ENCODE data around the gene VEGFA.

- TF ChIP-seq FOXP2 (optimal IDR thresholded peaks at IDR 0.05; ENCODE audit: borderline replicate concordance, extremely low read depth, extremely low read length, insufficient read depth) (no peak), REST (IDR thresholded peaks at IDR 0.05; ENCODE audit: insufficient read depth in 1 of 2, low read depth in 2 of 2, low read length in 2 of 2) (no peak), SIN3A (IDR thresholded peaks at IDR 0.05; ENCODE audit: borderline replicate concordance, insufficient read depth, low read length) (no peak), TAF1 (IDR thresholded peaks at IDR 0.05; ENCODE audit: borderline replicate concordance, insufficient read depth, low read length) (no peak), POLR2AphosphoS5 (IDR thresholded peaks at IDR 0.05; ENCODE audit: low read depth, low read length) (no peak)
Measured at GRCh38 chr6:43809417-43810305, 39.6 kb downstream of the VEGFA start.

All from PFSK-1 (cell line).